Stomach (tissue), 9 donors: ENCODE measurements around the gene ZFP36L2. TPM values are rescaled to one million over a fixed set of nuclear protein-coding genes. Genes with fewer than 3 reads are reported as not detected.

Source experiments
- DNase-seq, 2 donors: peaks; one replicate each; pipeline versions ENCODE4 v3.0.0 to v3.0.0-alpha.2; 2013 to 2019
- H3K27ac ChIP-seq, 5 donors: fragments of 200-600 bp in 4 of 5; sonication (generic) in 4 of 5; one replicate each; pipeline ENCODE4 v1.5.1; 2013 to 2019; ENCODE audit warnings: mild to moderate bottlenecking in 1 of 5, moderate library complexity in 1 of 5
- H3K27me3 ChIP-seq, 3 donors: fragments of 200-600 bp; sonication (generic); one replicate each; pipeline ENCODE4 v1.5.1; 2017 to 2019; ENCODE audit warnings: mixed run types in 1 of 3
- H3K36me3 ChIP-seq, 4 donors: fragments of 200-600 bp; sonication (generic); 1 replicate in 3 of 4; 2 replicates in 1 of 4; pipeline ENCODE4 v1.5.1; 2016 to 2019
- H3K4me1 ChIP-seq, 4 donors: fragments of 200-600 bp; sonication (generic); one replicate each; pipeline ENCODE4 v1.5.1; 2016 to 2019
- H3K4me3 ChIP-seq, 4 donors: fragments of 200-600 bp; sonication (generic) in 3 of 4; one replicate each; pipeline ENCODE4 v1.5.1; 2016 to 2019; ENCODE audit warnings: mild to moderate bottlenecking in 1 of 4
- H3K9me3 ChIP-seq, 4 donors: fragments of 200-600 bp; sonication (generic); one replicate each; pipeline ENCODE4 v1.5.1; 2016 to 2019
- EP300 ChIP-seq: sonication (generic); formaldehyde crosslinking; IDR thresholded peaks from one replicate; pipeline ENCODE4 v1.6.1; 2017; ENCODE audit warnings: antibody characterized with exemption
- POLR2A ChIP-seq, 4 donors: fragments of 450-650 bp; IDR thresholded peaks; one replicate each; pipeline ENCODE4 v1.6.1; 2016; ENCODE audit warnings: antibody characterized with exemption in 4 of 4, control low read depth in 2 of 4, mild to moderate bottlenecking in 1 of 4, moderate library complexity in 1 of 4
- POLR2AphosphoS5 ChIP-seq, 3 donors: sonication (generic); formaldehyde crosslinking; IDR thresholded peaks; one replicate each; pipeline ENCODE4 v1.6.1; 2016; ENCODE audit warnings: antibody characterized with exemption in 3 of 3
- WGBS, 5 donors: extraction: QIAGEN DNeasy Blood & Tissue Kit in 3 of 5; methylation state at CpG; one replicate each; pipeline versions ENCODE4 v1.1.5 to v1.1.7; 2013 to 2018; 5-methylcytosine and 5-hydroxymethylcytosine counted together
- intact Hi-C: fragments of 100-400 bp; cut with DNase I; formaldehyde crosslinking; loops from one replicate; pipeline ENCODE4 v1.15.1; 2023; ENCODE audit warnings: low total_unique reads
- polyA plus RNA-seq, 3 donors: library from polyadenylated mRNA; stranded (reverse); fragments of 200-250 nt; gene quantifications; one replicate each; pipeline ENCODE4 v1.2.3, GENCODE V29; 2013
- total RNA-seq, 5 donors: library from RNA; depleted of rRNA; stranded (reverse); fragments of >200 nt; gene quantifications; one replicate each; pipeline versions ENCODE4 v1.1.0 to v1.2.3, GENCODE V29; 2014 to 2016
- TF ChIP-seq, protein P1 (sequence below), 7 experiments: fragments of 450-650 bp in 4 of 7; fragments of 200-600 bp in 3 of 7; sonication (generic) in 3 of 7; IDR thresholded peaks; one replicate each; pipeline ENCODE4 v1.5.1; 2016 to 2019; ENCODE audit warnings: antibody characterized with exemption in 7 of 7, control low read depth in 2 of 7, mild to moderate bottlenecking in 1 of 7
- donor health status: healthy with polysubstance abuse.
- donor health status: Bipolar disorder and iron deficiency.
- donor health status: healthy.

ZFP36L2 gene
- total and polyA plus RNA-seq, 8 donors: 43.7 to 189 (median 74.1) TPM

DNA sequence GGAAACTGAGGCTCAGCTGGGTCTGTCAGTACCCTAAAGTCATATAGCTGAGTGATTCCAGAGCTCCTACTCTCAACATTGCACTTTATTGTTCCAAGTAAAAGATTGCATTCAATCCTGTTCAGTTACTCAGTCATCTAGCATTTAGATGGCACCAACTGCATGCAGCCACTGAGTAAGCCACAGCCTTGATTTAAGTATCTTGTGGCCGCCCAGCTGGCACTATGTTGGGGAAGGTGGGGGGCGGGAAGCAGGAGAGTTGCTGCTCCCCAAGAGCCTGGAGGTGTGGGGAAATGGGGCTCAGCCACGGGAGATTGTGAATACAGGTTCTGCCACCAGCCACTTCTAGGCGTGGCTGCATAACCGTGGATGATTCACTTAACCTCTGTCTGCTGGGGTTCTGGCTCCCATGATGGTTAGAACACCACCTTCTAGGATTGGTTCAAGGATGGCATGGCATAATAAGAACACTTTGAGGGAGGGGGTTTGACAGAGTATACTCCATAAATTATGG is 17.1 kb downstream of the ZFP36L2 start:
- H3K4me3 ChIP-seq: no peak overlapping the region
- TF ChIP-seq POLR2AphosphoS5 (IDR thresholded peaks at IDR 0.05) (no peak), EP300 (no peak), POLR2A (IDR thresholded peaks at IDR 0.05) (no peak)
- TF ChIP-seq, protein P1, sequence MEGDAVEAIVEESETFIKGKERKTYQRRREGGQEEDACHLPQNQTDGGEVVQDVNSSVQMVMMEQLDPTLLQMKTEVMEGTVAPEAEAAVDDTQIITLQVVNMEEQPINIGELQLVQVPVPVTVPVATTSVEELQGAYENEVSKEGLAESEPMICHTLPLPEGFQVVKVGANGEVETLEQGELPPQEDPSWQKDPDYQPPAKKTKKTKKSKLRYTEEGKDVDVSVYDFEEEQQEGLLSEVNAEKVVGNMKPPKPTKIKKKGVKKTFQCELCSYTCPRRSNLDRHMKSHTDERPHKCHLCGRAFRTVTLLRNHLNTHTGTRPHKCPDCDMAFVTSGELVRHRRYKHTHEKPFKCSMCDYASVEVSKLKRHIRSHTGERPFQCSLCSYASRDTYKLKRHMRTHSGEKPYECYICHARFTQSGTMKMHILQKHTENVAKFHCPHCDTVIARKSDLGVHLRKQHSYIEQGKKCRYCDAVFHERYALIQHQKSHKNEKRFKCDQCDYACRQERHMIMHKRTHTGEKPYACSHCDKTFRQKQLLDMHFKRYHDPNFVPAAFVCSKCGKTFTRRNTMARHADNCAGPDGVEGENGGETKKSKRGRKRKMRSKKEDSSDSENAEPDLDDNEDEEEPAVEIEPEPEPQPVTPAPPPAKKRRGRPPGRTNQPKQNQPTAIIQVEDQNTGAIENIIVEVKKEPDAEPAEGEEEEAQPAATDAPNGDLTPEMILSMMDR (IDR thresholded peaks at IDR 0.05): no peak
- H3K4me1 ChIP-seq: peaks cover 10 to 26% (median 18%) of the 10 kb centered on the region in 4 donors
- H3K27me3 ChIP-seq: no peaks in the 10 kb centered on the region
- intact Hi-C loops: no loop called here
- no peaks in the 10 kb centered on the region for H3K9me3 ChIP-seq
- H3K36me3 ChIP-seq: no peaks in the 10 kb centered on the region
- DNase-seq: no peak
- H3K27ac ChIP-seq: no peak overlapping the region
- WGBS, 5 donors: 72 to 78% (median 74%) methylated on average over 5 of the region's 5 CpGs

- Histone ChIP-seq H3K4me3 (no peak overlapping the region), H3K36me3 (no peaks in the 10 kb centered on the region), H3K4me1 (peaks cover 10 to 26% (median 18%) of the 10 kb centered on the region in 4 donors), H3K27ac (no peak overlapping the region), H3K9me3 (no peaks in the 10 kb centered on the region), H3K27me3 (no peaks in the 10 kb centered on the region)
- TF ChIP-seq POLR2A (IDR thresholded peaks at IDR 0.05) (no peak), POLR2AphosphoS5 (IDR thresholded peaks at IDR 0.05) (peak in 1 of 3 donors; percentile 5)
- intact Hi-C loops: no loop called here
- no peak for DNase-seq
- WGBS, 5 donors: 72 to 83% (median 76%) methylated on average over 9 of the region's 9 CpGs
These were observed 18.7 kb downstream of the ZFP36L2 start for GRCh38 chr2:43207553-43208300.

- WGBS, 5 donors: 94 to 98% (median 97%) methylated on average over 7 of the region's 7 CpGs
- Histone ChIP-seq H3K4me1 (peaks cover 10 to 28% (median 18%) of the 10 kb centered on the region in 4 donors), H3K27me3 (no peaks in the 10 kb centered on the region), H3K36me3 (no peaks in the 10 kb centered on the region), H3K4me3 (no peak overlapping the region), H3K9me3 (no peaks in the 10 kb centered on the region), H3K27ac (no peak overlapping the region)
- no peak for TF ChIP-seq POLR2A (IDR thresholded peaks at IDR 0.05)
- intact Hi-C loops: no loop called here
- no peak for DNase-seq
These were observed 19.8 kb downstream of the ZFP36L2 start for GRCh38 chr2:43206602-43207001.

DNA sequence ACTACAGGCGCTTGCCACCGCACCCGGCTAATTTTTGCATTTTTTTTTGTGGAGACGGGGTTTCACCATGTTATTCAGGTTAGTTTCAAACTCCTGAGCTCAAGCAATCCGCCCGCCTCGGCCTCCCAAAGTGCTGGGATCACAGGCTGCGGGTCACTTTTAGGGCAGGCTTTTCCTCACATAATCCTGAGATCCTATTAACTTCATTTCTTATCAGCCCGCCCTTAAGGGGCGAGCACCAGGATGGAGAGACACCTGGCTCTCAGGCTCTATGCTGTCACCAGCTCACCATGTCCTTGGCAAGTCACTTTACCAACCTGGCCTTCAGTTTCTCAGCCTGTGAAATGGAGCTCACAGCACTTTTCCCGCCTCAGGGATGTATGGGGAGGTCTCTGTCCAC is 23.0 kb downstream of the ZFP36L2 start:
- H3K27me3 ChIP-seq: no peaks in the 10 kb centered on the region
- no peaks in the 10 kb centered on the region for H3K9me3 ChIP-seq
- H3K36me3 ChIP-seq: no peaks in the 10 kb centered on the region
- H3K4me3 ChIP-seq: no peak overlapping the region
- WGBS, 5 donors: 90 to 96% (median 93%) methylated on average over 11 of the region's 11 CpGs
- no peak overlapping the region for H3K27ac ChIP-seq
- intact Hi-C loops: no loop called here
- DNase-seq: no peak
- H3K4me1 ChIP-seq: peaks cover 9 to 18% (median 10%) of the 10 kb centered on the region in 4 donors
- TF ChIP-seq EP300: no peak
- TF ChIP-seq, protein P1 (IDR thresholded peaks at IDR 0.05): no peak
- no peak for TF ChIP-seq POLR2AphosphoS5 (IDR thresholded peaks at IDR 0.05)
- no peak for TF ChIP-seq POLR2A (IDR thresholded peaks at IDR 0.05)

DNA sequence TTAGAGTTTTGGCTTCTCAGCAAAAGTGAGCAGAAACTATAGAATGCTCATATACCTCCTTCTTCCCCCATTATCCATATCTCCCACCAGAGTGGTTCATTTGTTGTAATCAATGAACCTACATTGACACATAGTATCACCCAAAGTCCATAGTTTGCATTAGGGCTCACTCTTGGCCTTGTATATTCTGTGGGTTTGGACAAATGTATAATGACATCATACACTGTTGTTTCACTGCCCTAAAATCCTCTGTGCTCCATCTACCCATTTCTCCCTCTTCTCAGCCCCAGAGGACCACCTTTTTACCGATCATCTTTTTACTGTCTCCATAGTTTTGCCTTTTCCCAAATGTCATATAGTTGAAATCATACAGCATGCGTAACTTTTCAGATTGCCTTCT is 24.1 kb downstream of the ZFP36L2 start:
- H3K9me3 ChIP-seq: no peaks in the 10 kb centered on the region
- WGBS, 5 donors: 48 to 77% (median 66%) methylated on average over 2 of the region's 2 CpGs
- intact Hi-C loops: no loop called here
- peaks cover 9 to 20% (median 10%) of the 10 kb centered on the region in 4 donors for H3K4me1 ChIP-seq
- TF ChIP-seq EP300: no peak
- TF ChIP-seq, protein P1 (IDR thresholded peaks at IDR 0.05): no peak
- TF ChIP-seq POLR2AphosphoS5 (IDR thresholded peaks at IDR 0.05): no peak
- no peak for TF ChIP-seq POLR2A (IDR thresholded peaks at IDR 0.05)
- no peaks in the 10 kb centered on the region for H3K36me3 ChIP-seq
- H3K27me3 ChIP-seq: no peaks in the 10 kb centered on the region
- H3K4me3 ChIP-seq: no peak overlapping the region
- H3K27ac ChIP-seq: no peak overlapping the region
- no peak for DNase-seq
